ENCODE measurements around the gene CCDC83. TPM values are rescaled to one million over a fixed set of nuclear protein-coding genes. Genes with fewer than 3 reads are reported as not detected.
"Not testable (repeated sequence)": the region's sequence is repeated elsewhere in the genome, so short reads cannot be mapped to it uniquely, and the experiment has no call there.

The CCDC83 gene
- polyA plus RNA-seq, 4 donors: not detected

GRCh38 chr11:85935751-85936150, 80.6 kb downstream of the CCDC83 start:
- no peak for DNase-seq (ENCODE audit: low read depth in 4 of 4, low spot score in 3 of 4)

DNA sequence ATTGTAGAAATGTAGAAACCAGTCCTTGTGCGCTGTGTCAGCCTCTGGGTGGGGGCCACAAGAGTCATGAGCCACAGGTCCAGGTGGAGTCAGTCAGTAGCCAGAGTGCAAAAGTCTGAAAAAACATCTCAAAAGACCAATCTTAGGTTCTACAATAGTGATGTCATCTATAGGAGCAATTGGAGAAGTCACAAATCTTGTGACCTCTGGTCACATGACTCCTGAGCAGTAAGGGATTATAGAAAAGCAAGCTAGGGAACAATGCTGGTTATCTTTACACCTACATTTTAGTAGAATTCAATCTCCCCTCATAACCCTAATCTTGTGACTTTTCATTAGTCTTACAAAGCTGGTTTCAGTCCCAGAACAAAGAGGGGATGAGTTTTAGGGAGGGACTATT, 82.7 kb downstream of the CCDC83 start:
- DNase-seq (ENCODE audit: low read depth in 4 of 4, low spot score in 3 of 4): no peak

GRCh38 chr11:85939099-85940015, 84.2 kb downstream of the CCDC83 start:
- DNase-seq (ENCODE audit: low read depth in 4 of 4, low spot score in 3 of 4): no peak

DNA sequence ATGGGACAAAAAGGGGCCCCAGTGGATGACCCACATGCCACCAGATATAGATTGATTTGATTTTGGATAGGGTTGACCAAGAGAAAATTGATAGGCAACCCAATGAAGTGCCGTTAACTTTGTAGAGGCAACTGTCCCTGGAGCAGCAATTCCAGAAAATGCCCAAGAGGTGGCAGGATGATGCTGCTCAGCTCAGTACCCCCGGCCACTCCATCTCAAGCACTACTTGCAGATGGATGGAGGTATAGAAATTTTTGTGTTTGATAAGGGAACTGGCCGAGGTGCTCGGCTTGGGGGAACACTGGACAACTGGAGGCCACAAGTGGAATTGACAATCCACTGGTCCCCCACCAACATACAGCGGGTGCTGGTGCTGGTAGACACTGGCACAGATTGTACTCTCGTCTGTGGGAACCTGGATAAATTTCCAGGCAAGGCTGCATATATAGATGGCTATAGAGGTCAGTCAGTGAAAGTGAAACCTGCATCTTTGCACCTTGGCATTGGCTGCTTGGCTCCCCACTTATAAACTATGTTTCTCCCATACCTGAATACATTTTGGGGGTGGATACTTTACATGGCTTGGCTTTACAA, 86.3 kb downstream of the CCDC83 start:
- DNase-seq (ENCODE audit: low read depth in 4 of 4, low spot score in 3 of 4): no peak

GRCh38 chr11:85945296-85945695, 90.1 kb downstream of the CCDC83 start:
- no peak for DNase-seq (ENCODE audit: low read depth in 4 of 4, low spot score in 3 of 4)

- no peak for DNase-seq (ENCODE audit: low read depth in 4 of 4, low spot score in 3 of 4)
Measured at GRCh38 chr11:85945788-85946187, 90.6 kb downstream of the CCDC83 start.

- DNase-seq (ENCODE audit: low read depth in 4 of 4, low spot score in 3 of 4): no peak
Measured at GRCh38 chr11:85946221-85946620, 91.0 kb downstream of the CCDC83 start.

GRCh38 chr11:85947431-85948272, 92.5 kb downstream of the CCDC83 start:
- no peak for DNase-seq (ENCODE audit: low read depth in 4 of 4, low spot score in 3 of 4)

GRCh38 chr11:85948884-85949283, 93.7 kb downstream of the CCDC83 start:
- no peak for DNase-seq (ENCODE audit: low read depth in 4 of 4, low spot score in 3 of 4)

DNA sequence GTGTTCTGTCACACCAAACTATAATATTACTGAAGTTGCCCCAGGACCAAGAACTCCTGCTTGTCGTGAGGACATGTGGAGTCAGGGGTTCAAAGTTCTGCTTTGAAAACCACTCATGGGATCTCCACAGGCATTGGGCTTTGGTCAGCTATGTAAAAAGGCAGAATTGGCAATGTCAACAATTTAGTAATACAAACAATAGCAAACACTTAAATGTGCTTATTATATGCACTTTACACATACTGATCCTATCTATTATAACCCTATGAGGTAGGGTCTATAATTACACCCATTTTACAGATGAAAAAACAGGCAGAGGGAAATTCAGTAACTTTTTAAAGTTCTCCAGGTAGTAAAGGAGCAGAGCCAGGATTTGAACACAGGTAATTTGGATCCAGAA, 94.6 kb downstream of the CCDC83 start:
- no peak for DNase-seq (ENCODE audit: low read depth in 4 of 4, low spot score in 3 of 4)

DNA sequence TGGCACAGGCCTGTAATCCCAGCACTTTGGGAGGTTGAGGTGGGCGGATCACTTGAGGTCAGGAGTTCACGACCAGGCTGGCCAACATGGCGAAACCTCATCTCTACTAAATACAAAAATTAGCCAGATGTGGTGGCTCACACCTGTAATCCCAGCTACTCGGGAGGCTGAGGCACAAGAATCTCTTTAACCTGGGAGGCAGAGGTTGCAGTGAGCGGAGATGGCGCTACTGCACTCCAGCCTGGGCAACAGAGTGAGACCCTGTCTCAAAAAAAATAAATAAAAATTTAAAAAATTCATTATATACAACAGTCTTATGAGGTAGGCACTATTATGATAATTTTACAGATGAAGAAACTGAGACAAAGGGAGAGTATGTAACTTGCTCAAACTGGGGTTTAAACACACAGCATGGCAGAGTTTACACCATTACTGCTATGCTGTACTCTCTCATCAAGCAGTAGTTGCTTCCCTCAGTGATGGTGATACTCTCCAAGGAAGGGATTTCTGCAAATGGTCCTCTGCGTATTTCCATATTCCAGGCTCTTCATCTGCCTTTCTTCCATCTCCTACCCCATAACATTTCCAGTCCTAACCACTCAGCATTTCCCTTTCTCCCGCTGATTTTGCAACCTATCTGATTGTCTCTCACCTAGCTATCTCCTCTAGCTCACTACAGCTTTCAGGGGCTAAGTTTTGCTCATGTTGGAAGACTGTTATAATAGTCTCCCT, 95.3 kb downstream of the CCDC83 start:
- no peak for DNase-seq (ENCODE audit: low read depth in 4 of 4, low spot score in 3 of 4)

DNA sequence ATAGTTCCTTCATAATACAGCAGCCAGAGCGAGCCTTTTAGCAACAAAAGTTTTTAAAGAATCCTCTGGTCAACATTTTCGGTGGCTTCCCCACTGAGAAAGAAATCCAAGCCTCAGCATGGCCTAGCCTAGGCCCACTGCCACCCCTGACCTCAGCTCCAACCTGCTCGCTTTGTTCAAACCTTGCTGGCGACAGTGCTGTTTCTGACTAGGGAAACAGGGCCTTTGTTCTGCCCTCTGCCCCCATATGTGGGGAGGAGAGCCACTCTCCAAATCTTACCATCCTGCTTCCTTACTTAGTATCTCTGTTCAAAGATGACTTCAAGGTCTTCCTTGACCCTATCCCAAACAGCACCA, 95.8 kb downstream of the CCDC83 start:
- DNase-seq (ENCODE audit: low read depth in 4 of 4, low spot score in 3 of 4): no peak

DNA sequence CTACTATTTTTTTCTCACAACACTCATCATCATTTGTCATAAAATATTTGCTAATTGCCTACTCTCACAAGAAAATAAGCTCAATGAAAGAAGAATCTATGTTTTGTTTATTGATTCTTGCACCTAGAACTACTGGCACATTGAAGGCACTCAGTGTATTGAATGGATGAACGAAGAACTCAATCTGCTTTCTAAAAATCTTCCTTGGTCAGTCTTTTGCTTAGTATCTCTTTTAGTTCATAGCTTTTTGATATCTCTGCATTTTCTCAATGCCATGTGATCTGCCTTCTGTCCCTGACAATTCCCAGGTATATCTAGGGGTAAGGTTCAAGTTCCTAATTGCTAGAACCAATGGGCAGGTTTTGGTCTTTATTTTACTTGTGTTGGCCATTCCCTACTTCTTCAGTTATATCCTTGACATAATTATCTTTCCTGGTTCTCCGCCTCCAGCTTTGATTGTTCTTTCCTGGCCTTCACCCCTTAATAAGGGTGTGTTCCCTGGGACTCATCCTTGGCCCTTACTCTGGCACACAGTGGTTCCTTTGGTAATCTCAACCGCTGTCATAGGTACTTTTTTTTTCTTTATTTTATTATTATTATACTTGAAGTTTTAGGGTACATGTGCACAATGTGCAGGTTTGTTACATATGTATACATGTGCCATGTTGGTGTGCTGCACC, 96.4 kb downstream of the CCDC83 start:
- DNase-seq (ENCODE audit: low read depth in 4 of 4, low spot score in 3 of 4): no peak

DNA sequence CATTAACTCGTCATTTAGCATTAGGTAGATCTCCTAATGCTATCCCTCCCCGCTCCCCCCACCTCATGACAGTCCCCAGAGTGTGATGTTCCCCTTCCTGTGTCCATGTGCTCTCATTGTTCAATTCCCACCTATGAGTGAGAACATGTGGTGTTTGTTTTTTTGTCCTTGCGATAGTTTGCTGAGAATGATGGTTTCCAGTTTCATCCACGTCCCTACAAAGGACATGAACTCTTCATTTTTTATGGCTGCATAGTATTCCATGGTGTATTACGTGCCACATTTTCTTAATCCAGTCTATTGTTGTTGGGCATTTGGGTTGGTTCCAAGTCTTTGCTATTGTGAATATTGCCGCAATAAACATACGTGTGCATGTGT, 96.9 kb downstream of the CCDC83 start:
- DNase-seq (ENCODE audit: low read depth in 4 of 4, low spot score in 3 of 4): not testable (repeated sequence)

- DNase-seq (ENCODE audit: low read depth in 4 of 4, low spot score in 3 of 4): no peak
Measured at GRCh38 chr11:85953491-85954143, 98.4 kb downstream of the CCDC83 start.

GRCh38 chr11:85955531-85955930, 100.3 kb downstream of the CCDC83 start:
- no peak for DNase-seq (ENCODE audit: low read depth in 4 of 4, low spot score in 3 of 4)

GRCh38 chr11:85960678-85961077, 105.5 kb downstream of the CCDC83 start:
- no peak for DNase-seq (ENCODE audit: low read depth in 4 of 4, low spot score in 3 of 4)

GRCh38 chr11:85961130-85961529, 105.9 kb downstream of the CCDC83 start:
- DNase-seq (ENCODE audit: low read depth in 4 of 4, low spot score in 3 of 4): no peak

DNA sequence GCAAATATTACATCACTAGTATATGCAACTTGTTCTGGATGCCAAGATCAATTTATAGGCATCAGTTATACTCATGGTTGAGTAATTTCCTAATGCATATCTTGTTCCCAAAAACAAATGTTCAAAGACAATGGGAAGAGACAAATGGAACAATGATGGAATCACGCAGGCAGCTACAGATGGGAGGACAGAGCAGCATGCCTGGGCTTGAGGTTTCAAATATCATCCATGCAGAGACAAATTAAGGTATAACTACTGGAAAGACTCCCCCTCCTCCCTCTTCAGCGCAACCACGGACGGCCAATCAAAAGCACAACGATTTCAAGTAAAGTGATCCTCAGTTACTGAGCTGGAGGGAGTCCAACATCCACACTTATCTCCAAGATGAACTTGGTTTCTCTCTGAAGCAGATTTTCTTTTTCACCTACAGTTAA, 106.8 kb downstream of the CCDC83 start:
- peak in 2 of 4 donors; percentile 38 to 69 for DNase-seq (ENCODE audit: low read depth in 4 of 4, low spot score in 3 of 4)

DNA sequence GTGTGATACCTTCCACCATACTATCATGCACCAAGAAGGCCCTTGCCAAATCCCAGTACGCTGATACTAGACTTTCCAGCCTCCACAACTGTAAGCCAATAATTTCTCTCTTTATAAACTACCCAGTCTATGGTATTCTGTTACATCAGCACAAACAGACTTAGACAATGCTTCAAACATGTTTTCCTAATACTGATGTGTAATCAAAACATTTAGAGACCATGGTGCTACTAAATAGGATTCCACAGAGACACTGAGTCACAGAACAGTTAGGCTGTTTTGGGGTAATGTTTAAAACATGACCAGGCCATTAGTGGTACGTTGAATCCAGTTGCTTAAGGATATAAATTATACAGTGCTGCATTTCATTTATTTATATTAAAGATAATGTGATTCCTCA, 110.0 kb downstream of the CCDC83 start:
- DNase-seq (ENCODE audit: low read depth in 4 of 4, low spot score in 3 of 4): no peak
